SK-N-MC (cell line): ENCODE results near the gene TEX53.

Experiments used
- EZH2 ChIP-seq: fragments of 200-600 bp; sonication (generic); IDR thresholded peaks from one replicate; pipeline ENCODE4 v1.6.1; 2017; ENCODE audit warnings: antibody characterized with exemption
- POLR2AphosphoS5 ChIP-seq: IDR thresholded peaks from 2 replicates; pipeline ENCODE4 v1.6.1; 2012; ENCODE audit warnings: mild to moderate bottlenecking, low read depth, low read length, borderline replicate concordance

DNA sequence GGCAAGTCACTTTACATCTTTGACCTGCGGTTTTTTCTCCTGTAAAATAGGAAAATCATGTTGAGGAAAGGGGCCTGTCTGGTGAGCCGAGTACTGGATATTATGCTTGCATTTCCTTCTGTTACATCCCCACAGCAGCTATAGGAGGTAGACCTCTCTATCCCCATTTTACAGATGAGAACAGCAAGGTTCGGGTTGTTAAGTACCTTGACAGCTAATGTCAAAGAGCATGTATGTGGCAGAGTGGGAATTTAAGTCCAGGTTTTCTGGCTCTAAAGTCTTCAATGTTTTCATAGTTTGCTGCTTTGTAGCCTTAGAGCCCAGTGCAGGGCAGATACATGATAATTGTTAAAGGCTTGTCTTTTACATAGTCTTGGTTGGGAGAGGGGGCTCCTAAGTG is 43.7 kb downstream of the TEX53 start:
- TF ChIP-seq POLR2AphosphoS5 (no peak), EZH2 (no peak)
